ENCODE results near the gene PPP2R5E.

The PPP2R5E gene

DNA sequence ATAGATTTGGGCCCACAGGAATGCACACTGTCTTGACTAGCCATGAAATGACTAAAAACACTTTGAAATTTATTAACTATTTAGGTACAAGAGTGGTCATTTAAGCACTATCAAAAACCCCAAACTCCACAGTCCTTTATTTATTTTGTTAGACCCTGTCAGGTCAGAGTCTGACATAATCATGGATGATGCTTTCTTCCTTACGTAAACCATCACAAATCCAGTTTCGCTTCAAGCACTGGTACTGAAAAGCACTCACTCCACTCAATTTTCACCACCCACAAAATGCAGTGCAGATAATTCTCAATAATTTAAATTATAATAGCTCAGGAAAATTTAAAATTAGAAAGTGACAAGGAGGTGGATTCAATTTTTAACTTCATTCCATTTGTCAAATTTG, 25.8 kb downstream of the PPP2R5E start:
- DNase-seq: no peak

DNA sequence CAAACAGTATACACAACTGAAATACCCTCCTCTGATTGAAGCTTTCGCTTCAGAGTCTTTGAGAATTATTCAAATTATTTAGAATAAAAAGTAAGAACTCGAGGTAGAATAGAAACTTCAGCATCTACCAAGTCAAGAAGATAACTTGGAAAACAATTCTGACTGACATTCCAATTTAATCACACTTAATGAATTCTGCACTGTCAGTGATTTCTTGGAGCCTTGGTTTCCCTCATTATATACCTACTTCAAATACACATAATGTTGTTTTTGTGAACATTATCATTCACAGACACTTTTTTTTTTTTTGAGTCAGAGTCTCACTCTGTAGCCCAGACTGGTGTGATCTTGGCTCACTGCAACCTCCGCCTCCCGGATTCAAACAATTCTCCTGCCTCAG, 27.9 kb downstream of the PPP2R5E start:
- no peak for DNase-seq

DNA sequence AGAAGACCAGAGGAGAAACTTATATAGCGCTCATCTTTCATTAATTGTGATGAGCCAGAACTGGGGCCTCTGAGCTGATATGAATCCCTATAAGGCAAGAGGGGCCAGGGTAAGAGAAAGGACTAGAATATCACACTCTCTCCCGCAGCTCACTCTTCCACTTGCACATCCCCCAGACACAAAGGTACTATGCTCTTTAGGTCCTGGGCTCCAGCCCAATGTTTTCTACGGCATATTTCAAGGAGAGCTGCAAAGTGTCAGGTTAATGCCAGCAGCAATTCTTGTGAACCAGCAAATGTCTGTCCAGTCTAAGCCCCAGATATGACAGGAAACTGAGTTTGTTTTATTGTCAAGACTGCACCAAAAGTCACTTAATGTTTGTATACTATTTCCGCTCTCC, 29.4 kb downstream of the PPP2R5E start:
- DNase-seq: no peak

DNA sequence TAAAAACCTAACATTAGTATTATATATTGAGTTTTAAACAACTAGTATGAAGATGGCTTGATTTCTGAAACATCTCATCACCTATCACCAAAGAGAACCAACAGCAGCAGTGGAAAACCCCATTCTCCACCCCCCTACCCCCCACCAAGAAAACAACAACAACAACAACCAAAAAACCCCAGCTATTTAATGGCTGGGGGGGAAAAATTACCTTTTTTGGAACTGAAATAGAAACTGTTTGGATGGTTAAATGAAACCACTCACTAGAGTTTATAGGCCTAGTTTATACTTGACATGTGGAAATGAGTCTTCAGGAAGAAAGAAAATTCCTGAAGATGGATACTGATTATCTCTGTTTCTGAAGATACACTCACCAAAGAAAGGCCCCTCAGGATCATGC, 30.3 kb downstream of the PPP2R5E start:
- no peak for DNase-seq

DNA sequence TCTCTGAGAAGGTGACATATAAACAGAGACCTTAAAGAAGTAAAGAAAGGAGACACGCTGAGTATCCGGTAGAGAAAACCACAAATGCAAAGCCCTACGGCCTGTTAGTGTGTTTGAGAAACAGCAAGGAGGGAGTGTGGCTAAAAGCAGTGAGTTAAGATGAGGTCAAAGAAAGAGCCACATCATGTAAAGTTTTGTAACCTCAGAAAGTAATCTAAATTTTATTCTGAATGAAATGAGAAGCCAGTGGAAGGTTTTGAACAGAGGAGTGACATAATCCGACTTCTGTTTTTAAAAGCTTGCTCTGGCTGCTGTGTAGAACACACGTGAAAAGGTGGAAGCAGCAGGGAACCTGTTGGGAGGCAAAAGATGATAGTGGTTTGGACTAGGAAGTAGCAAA, 32.6 kb downstream of the PPP2R5E start:
- no peak for DNase-seq

DNA sequence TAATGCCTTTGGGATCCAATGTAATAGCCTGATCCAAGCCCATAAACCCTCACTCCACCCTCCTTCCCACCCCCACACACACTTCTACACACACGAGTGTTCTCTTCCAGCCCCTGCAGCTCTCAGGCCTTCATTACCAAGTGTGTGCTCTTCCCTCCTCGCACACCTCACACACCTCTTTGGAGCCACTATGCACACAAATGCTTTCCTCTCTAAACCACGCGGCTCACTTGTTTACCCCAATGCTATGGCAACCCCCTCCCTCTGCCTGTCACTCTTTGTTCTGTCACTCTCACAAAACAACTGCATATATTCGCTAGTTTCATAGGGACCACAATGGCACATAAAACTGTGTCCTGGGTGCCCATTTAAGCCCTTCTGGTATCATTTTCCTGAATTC, 35.1 kb downstream of the PPP2R5E start:
- DNase-seq: no peak

DNA sequence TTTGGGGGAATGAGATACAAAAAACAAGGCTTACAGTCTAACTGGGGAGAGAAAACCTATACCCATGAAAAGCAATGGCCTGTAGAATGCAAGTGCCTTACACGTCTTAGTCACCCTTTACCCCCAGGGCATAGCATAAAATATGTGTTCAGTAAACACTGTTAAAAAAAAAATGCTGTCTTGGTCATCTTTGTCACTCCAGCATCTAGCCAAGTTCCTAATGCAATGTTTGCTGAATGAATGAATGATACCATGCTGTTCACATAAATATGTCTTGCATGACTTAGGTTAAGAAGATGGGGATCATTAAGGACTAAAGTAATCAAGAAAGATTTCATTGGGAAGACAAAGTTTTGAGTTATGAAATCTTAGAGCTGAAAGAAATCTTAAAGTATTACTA, 38.5 kb downstream of the PPP2R5E start:
- no peak for DNase-seq

DNA sequence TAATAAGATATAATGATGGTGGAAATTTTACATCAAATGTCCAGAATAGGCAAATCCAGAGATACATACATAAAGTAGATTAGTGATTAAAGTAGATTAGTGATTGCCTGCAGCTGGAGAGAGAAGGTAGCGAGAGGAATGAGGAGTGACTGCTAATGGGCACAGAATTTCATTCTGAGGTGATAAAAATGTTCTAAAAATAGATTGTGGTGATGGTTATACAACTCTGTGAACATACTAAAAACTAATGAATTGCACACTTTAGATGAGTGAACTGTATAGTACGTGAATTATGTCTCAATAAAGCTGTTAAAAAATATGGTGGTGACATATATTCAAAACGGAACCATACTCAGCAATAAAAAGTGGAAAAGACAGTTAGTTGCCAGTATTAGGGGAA, 41.7 kb downstream of the PPP2R5E start:
- DNase-seq: no peak

DNA sequence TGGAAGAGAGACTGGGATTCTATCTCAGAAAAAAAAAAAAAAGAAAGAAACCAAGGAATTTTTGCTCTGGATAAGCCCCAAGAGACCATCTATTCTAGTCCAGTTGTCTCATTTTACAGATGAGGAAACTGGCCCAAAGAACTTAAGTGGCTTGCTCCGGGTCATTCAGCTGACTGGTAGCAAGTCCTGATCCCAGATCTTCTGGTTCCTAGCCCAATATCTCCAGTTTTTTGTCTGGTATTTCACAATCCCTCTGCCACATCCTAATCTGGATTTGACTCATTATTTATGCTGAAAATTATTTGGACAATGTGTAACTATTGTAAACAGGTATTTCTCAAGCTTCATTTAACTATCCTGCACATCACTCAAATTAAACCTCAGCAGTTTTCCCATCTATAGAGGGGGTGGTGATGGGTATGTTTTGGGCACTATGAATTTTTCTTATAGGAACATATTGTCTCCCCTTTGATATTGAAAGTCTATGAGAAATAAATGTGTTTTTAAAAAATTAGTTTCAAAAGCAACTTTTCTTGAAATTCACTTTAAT, 43.4 kb downstream of the PPP2R5E start:
- no peak for DNase-seq

DNA sequence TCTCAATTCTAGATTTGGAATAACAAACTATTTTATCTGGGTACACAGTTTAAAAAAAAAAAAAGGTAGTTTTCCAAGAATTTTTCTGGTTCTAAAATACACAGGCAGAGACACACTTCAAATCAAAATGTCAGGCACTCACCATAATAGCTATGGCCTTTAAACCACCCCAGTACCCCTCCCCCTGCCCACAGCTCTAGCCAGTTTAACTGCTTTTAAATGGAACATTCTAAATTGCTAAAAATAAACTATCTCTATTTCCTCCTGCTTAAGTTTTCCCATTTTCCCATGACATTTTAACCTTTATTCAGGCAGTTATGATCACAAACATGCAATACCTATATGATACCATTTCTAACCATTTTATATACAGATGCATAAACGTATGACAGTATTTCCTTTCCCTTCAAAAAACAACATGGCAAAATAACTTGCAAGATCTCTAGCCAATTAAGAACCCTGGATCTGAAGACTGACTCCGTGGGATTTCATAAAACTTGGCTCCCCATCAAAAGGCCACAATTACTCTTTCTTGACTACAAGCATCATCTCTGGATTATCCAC, 46.3 kb downstream of the PPP2R5E start:
- no peak for DNase-seq

DNA sequence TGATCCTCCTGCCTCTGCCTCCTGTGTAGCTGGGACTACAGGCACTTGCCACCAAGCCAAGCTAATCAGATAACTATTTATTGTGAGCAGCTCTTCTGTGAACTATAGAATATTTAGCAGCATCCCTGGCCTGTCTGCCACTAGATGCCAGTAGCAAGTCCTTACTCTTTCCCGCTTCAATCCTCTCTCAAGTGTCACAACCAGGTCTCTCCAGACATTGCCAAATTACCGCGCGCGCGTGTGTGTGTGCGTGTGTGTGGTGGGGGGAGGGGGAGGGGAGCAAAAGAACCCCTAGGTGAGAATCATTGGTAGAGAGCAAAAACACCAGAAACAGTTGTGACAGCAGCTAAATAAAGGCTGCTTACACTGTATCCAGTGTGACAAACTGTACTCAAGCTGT, 49.9 kb downstream of the PPP2R5E start:
- DNase-seq: no peak

DNA sequence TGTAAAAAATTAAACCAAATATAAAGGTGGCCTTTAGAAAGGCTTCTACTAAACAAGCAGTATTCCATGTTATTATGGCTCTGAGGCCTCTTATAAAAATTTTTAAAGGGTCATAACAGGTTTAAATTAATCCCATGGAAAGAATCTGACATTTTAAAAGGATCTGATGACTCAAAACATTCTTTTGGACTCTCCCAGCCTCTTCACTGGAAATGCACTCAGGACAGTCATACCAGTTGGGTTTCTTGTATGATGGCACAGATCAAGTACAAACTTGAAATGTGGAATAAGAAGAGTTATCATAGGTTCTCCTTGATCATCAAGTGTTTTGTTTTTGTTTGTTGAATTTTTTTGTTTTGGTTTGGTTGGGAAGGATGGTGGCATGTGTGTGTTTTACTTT, 50.8 kb downstream of the PPP2R5E start:
- DNase-seq: no peak

DNA sequence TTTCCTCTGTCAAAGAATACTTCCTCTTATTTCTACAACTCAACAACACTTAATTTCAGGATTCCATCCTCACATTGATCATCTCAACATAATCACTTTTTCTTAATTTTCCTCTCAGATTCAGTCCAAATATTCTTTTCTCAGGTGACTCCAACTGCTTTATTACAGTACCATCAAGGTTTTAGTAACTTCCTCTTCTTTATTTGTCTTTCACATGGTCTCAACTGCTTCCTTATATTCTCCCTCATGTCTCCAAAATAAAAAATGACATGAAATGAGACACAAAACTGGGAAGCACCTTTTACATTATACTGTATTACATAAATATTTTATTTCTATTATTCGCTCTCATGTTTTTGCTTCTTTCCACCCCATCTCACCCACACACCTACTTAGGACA, 55.5 kb downstream of the PPP2R5E start:
- DNase-seq: no peak

DNA sequence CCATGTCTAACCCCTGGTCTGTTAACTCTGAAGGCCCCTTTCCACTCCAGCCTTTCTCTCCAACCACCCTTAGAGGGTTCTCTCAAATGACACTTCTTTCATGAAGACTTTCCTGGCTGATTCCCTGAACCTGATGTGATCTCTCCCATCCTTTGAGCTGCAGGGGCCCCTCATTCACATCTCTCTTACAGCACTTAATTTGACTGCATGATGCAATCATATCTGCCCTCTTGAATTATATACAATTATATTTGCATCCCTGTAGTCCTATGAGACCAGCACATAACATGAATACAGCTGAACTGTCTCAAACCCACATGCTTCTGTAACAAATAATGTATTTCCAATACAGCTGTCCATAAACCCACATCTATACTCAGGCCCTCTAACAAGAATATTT, 56.4 kb downstream of the PPP2R5E start:
- DNase-seq: no peak

DNA sequence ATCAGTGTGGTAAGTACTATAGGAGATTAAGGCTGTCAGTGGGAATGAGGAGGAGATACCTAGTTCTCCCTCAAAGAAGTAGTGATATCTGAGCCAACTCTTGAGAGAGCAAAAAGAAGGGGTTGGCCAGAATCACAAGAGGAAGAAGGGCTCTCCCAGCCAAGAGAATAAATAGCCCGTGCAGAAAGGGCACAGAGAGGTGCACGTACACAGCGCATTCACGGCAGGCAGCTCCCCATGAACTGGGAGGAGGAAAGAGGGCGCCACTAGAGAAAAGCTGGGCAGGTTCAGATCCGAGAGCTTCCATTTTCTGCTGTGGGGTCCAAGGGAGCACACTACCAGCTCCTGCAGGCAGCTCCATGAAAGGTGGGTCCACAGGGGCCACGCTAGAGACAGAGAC, 59.9 kb downstream of the PPP2R5E start:
- DNase-seq: no peak

DNA sequence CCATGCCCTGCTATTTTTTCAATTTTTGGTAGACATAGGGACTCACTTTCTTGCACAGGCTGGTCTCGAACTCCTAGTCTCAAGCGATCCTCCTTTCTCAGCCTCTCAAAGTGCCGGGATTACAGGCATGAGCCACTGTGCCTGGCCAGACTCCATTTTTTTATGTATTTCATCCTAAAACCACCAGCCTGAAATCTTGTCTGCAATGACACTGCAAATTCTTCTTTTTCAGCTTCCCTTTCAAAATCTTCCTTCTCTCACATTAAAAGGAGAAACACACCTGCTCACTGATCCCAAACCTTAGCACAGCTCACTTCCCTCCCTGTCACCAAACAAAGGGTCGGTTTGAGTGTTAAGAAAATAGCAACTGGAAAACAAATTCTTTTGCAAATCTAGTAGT, 62.6 kb downstream of the PPP2R5E start:
- no peak for DNase-seq

DNA sequence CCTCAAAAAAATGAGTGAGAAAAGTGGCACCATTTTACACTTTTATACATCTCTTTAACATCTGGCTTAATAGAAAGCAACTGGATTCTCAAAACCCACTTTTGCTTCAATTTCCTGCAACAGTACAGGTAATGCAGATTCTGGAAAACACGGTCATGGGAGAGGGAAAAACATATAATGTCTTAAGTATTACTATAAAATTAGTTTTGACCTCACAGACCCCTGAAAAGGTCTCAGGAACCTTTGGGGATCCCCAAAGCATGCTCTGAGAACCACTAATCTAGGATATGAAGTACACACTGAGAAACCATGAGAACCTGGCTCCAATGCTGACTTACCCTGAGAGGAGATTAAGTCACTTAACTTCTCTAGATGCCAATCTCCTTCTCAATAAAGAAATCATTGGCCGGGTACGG, 64.7 kb downstream of the PPP2R5E start:
- DNase-seq: no peak

DNA sequence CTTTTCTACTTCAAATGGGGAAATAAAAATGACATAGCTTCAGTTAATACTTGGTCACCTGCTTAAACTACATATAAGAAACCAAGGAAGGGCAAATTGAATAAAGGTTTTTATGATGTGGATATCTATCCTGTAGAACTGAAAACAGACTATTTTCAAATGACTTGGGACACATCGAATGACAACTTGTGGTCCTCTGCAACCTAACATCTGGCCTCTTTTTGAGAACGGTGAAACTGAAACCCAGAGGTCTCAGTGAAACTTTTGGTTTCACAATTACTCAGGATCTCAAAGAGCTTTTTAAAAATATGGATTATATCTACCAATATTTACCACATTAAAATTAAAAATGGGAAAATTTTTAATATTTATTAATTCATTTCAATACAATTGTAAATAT, 65.2 kb downstream of the PPP2R5E start:
- DNase-seq: no peak

DNA sequence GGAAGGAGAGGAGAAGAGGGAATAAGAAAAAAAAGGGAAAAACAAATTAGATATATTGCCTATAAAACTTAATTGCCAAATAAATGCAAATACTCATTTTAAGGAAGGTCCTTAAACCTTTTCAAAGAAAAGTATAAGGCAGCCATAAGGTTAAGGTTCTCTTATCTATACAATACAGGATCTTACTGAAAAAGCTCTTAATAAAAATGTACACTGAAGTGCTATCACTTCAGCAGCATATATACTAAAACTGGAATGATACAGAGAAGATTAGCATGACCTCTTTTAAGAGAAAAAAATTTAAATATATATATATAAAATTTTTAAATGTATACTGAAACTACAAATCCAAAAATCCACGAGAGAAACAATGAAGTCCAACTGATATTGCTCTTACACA, 65.6 kb downstream of the PPP2R5E start:
- no peak for DNase-seq

DNA sequence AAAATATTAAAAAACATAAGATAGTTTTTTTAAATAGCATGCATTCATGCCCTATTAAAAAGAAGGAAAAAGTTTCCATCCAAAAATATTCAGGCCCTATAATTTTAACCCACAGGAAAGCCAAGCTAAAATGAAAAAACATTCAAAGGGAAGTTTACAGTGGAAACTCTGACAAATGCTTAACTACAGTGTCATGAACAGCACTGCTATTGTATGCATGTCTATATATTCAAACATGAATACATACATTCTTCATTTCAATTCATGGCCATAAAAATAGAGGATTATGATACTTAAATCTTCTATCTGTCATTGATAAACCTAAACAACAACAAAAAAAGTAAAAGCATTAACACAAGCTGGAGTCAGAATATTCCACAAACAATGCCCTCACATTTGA, 67.4 kb downstream of the PPP2R5E start:
- DNase-seq: no peak

DNA sequence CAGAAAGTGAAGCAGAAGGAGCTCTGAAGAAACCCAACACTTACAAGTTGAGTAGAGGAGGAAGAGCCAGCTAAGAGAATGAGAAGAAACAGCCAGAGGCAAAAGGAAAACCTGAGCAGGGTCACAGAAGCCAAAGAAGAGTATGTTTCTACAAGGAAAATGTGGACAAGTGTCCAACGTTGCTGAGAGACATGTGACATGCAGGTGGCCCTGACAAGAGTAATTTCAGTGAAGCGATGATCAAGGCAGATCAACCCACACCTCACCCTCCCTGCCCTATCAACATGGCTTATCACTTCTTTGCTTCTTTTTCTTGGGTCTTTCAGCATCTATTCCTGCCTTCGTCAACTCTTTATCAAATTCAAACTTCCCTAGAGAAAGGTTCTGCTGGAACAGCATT, 68.3 kb downstream of the PPP2R5E start:
- DNase-seq: no peak

DNA sequence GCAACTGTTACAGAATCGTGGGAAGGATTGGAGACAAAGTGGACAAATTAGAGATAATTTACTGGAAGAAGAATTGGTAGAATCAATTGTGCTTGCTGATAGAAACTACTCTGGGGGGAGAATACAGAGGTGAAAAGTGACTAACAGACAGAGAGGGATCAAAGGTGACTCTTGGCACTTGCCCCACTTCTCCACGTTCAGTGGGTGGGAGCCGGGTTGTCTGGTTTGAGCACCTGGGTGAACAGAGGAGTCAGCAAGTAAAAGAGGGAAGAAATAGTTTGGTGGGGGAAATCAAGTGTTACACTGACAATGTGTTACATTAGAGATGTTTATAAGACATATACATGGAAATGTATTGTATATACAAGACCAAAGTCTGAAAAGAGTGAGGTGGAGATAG, 69.1 kb downstream of the PPP2R5E start:
- DNase-seq: no peak

DNA sequence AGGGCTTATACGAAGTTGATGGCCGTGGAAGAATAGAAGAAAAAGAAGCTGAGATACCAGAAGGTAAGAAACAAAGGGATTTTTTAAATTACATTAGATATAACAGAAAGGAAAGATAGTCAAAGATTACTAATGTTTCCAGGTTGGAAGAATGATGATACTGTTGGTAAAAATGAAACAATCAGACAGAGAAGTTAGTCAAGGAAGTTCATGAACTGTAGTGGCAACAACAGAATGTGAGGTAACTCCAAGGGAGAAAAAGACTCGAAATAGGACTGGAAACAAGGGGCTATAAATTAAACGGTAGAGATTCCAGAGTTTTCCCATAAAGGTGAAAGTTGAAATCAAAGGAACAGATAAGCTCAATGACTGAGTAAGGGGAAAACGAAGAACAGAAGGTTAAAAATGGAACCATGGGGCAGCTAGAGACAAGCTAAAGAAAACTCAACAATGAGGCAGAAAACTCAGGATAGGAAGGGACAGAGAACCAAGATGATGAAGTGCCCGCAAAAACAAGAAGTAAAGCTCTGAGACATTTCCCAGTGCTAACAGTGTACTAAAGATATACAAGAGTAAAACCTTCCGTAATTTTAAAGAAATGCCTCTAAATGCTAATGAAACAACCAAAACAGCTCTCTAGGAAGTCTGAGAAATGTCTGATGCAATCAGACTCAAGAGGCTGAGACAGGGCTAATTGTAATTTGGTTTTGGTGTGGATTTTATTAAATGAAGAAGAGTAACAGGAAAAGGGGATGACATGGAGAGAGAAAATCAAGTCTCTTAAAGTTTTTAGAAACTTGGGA, 70.0 kb downstream of the PPP2R5E start:
- no peak for DNase-seq

DNA sequence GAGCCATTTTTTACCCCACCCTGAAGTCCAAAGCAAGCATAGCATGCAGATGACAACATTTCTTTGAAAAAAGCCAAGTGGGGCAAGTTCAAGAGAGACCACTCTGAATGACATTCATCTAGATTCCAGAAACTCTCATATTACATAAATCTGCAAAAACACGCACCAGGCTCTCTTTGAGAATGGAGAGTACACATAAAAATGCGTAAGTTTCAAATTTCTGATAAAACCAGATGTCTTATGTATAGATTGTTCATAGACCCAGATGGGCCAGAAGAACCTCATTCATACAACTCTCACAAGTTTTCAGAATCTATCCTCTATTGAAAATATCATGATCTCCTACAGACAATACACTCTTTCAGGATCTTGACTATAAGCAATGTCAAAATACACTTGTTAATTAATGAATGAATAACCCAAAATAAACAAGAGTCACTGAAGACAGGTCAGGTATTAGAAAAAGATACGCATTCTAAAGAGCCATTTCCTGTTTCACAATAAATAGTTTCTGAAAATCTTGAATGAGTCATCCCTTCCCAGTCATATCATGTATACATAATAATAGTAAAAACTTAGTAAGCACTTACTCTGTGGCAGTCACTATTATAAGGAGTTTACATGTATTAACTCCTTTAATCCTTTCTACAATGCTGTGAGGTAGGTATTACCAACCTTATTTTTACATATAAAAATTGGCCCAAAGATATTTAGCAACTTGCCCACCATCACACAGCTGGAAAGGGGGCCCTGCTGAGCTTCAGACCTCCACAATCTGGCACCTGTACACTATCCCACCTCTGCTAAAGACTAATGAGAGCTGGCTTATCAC, 72.0 kb downstream of the PPP2R5E start:
- DNase-seq: no peak
